Neural cell (in vitro differentiated cells): ENCODE measurements around the gene TGM5. TPM values are rescaled to one million over a fixed set of nuclear protein-coding genes. Genes with fewer than 3 reads are reported as not detected.

Source experiments
- H2AFZ ChIP-seq: fragments of 200-600, 300-800 bp; sonication (generic), shearing (Covaris generic); 2 replicates; pipeline ENCODE4 v1.6.0; 2014; ENCODE audit warnings: low read depth, mild to moderate bottlenecking, antibody characterized with exemption, low read length, moderate library complexity
- H3F3A ChIP-seq: fragments of 200-600 bp; shearing (Covaris generic); 2 replicates; pipeline ENCODE4 v1.6.1; 2016; ENCODE audit warnings: mild to moderate bottlenecking, moderate library complexity, mixed read lengths, antibody characterized with exemption, low read length; ENCODE audit not compliant: insufficient read depth, poor library complexity, severe bottlenecking
- H3K27ac ChIP-seq: fragments of 200-600, 300-800 bp; sonication (generic), shearing (Covaris generic); 2 replicates; pipeline ENCODE4 v1.5.1; 2014; ENCODE audit warnings: mild to moderate bottlenecking, low read length, moderate library complexity
- H3K27me3 ChIP-seq: fragments of 300-800, 200-600 bp; sonication (generic), shearing (Covaris generic); 2 replicates; pipeline ENCODE4 v1.6.0; 2014; ENCODE audit warnings: mild to moderate bottlenecking, low read depth, low read length, moderate library complexity; ENCODE audit not compliant: insufficient read depth
- H3K36me3 ChIP-seq: fragments of 300-800, 200-600 bp; sonication (generic), shearing (Covaris generic); 2 replicates; pipeline ENCODE4 v1.5.1; 2014; ENCODE audit warnings: mild to moderate bottlenecking, antibody characterized with exemption, low read length, moderate library complexity; ENCODE audit not compliant: insufficient read depth
- H3K4me2 ChIP-seq: fragments of 300-800, 200-600 bp; sonication (generic), shearing (Covaris generic); 2 replicates; pipeline ENCODE4 v1.6.0; 2014; ENCODE audit warnings: mild to moderate bottlenecking, low read length
- H3K4me3 ChIP-seq: fragments of 300-800, 200-600 bp; sonication (generic), shearing (Covaris generic); 2 replicates; pipeline ENCODE4 v1.5.1; 2014; ENCODE audit warnings: mild to moderate bottlenecking, low read length, moderate library complexity
- H3K79me2 ChIP-seq: fragments of 200-600 bp; shearing (Covaris generic); replicated peaks from 2 replicates; pipeline ENCODE4 v1.6.0; 2014; ENCODE audit warnings: mild to moderate bottlenecking, low read length, moderate library complexity; ENCODE audit not compliant: insufficient read depth
- H3K9ac ChIP-seq: fragments of 300-800, 200-600 bp; sonication (generic), shearing (Covaris generic); 2 replicates; pipeline ENCODE4 v1.6.1; 2016; ENCODE audit warnings: mild to moderate bottlenecking, low read length, mixed read lengths
- H3K9me2 ChIP-seq: fragments of 200-600 bp; shearing (Covaris generic); 2 replicates; pipeline ENCODE4 v1.6.1; 2016; ENCODE audit warnings: mild to moderate bottlenecking, low read length, mixed read lengths; ENCODE audit not compliant: insufficient read depth
- H3K9me3 ChIP-seq: fragments of 200-600, 300-800 bp; sonication (generic), shearing (Covaris generic); 2 replicates; pipeline ENCODE4 v1.6.1; 2016; ENCODE audit warnings: mild to moderate bottlenecking, mixed run types, low read length, moderate library complexity, mixed read lengths
- H4K20me1 ChIP-seq: fragments of 200-600 bp; shearing (Covaris generic); 2 replicates; pipeline ENCODE4 v1.6.1; 2016; ENCODE audit warnings: mild to moderate bottlenecking, mixed run types; ENCODE audit not compliant: insufficient read depth
- CTCF ChIP-seq: fragments of 450-650 bp; IDR thresholded peaks from 2 replicates; pipeline ENCODE4 v1.5.1; 2014; ENCODE audit warnings: antibody characterized with exemption, mild to moderate bottlenecking, moderate library complexity; ENCODE audit not compliant: poor library complexity, severe bottlenecking
- EP300 ChIP-seq: fragments of 450-650 bp; conservative IDR thresholded peaks from 2 replicates; pipeline ENCODE4 v1.6.1; 2014; ENCODE audit warnings: antibody characterized with exemption, mild to moderate bottlenecking, moderate library complexity; ENCODE audit not compliant: poor library complexity, severe bottlenecking
- EZH2 ChIP-seq: fragments of 200-600, 300-800 bp; shearing (Covaris generic), sonication (generic); IDR thresholded peaks from 2 replicates; pipeline ENCODE4 v1.6.1; 2014; ENCODE audit warnings: antibody characterized with exemption, low read length, borderline replicate concordance, mild to moderate bottlenecking; ENCODE audit not compliant: insufficient read depth, poor library complexity, severe bottlenecking
- MXI1 ChIP-seq: fragments of 450-650 bp; conservative IDR thresholded peaks from 2 replicates; pipeline ENCODE4 v1.6.1; 2014; ENCODE audit warnings: antibody characterized with exemption, mild to moderate bottlenecking; ENCODE audit not compliant: poor library complexity, severe bottlenecking
- POLR2AphosphoS5 ChIP-seq: IDR thresholded peaks from 2 replicates; pipeline ENCODE4 v1.6.1; 2012
- RAD21 ChIP-seq: fragments of 450-650 bp; conservative IDR thresholded peaks from 2 replicates; pipeline ENCODE4 v1.6.1; 2014; ENCODE audit warnings: antibody characterized with exemption, mild to moderate bottlenecking, moderate library complexity
- REST ChIP-seq: IDR thresholded peaks from 2 replicates; pipeline ENCODE4 v1.6.1; 2012; ENCODE audit warnings: borderline replicate concordance
- SMC3 ChIP-seq: fragments of 450-650 bp; conservative IDR thresholded peaks from 2 replicates; pipeline ENCODE4 v1.6.1; 2014; ENCODE audit warnings: antibody characterized with exemption, mild to moderate bottlenecking, moderate library complexity; ENCODE audit not compliant: poor library complexity
- TAF1 ChIP-seq: IDR thresholded peaks from 2 replicates; pipeline ENCODE4 v1.6.1; 2012; ENCODE audit warnings: low read depth
- polyA plus RNA-seq: library from polyadenylated mRNA; depleted of rRNA; stranded (reverse); fragments of >200 nt; gene quantifications from 2 replicates; pipeline ENCODE4 v1.2.3, GENCODE V29; 2014

The TGM5 gene
- polyA plus RNA-seq, 1 donor from 2014 or later: not detected

- no peak overlapping the region for H3K4me2 ChIP-seq
These were observed 26.7 kb upstream of the TGM5 start for GRCh38 chr15:43293432-43293831.

GRCh38 chr15:43292375-43293078, 25.8 kb upstream of the TGM5 start:
- Histone ChIP-seq H3K79me2 (no peaks in the 10 kb centered on the region), H3K9me2 (no peaks in the 10 kb centered on the region), H3K4me3 (no peak overlapping the region), H3K27ac (no peak overlapping the region), H3K36me3 (no peaks in the 10 kb centered on the region), H3F3A (no peaks in the 10 kb centered on the region), H4K20me1 (no peaks in the 10 kb centered on the region), H3K4me2 (no peak overlapping the region), H2AFZ (no peak overlapping the region), H3K9me3 (no peaks in the 10 kb centered on the region), H3K27me3 (no peaks in the 10 kb centered on the region), H3K9ac (no peak overlapping the region)
- no peak for TF ChIP-seq POLR2AphosphoS5
- no peak for TF ChIP-seq MXI1
- no peak for TF ChIP-seq SMC3
- TF ChIP-seq EZH2: no peak
- TF ChIP-seq CTCF: no peak
- TF ChIP-seq EP300: no peak
- TF ChIP-seq TAF1: no peak

More at GRCh38 chr15:43293432-43293831, 26.7 kb upstream of the TGM5 start:
- H3K4me3 ChIP-seq: no peak overlapping the region
- H3K27ac ChIP-seq: no peak overlapping the region
- no peak overlapping the region for H2AFZ ChIP-seq
- no peaks in the 10 kb centered on the region for H4K20me1 ChIP-seq
- H3K9ac ChIP-seq: no peak overlapping the region
- H3K79me2 ChIP-seq: no peaks in the 10 kb centered on the region
- no peaks in the 10 kb centered on the region for H3K9me2 ChIP-seq
- H3K9me3 ChIP-seq: no peaks in the 10 kb centered on the region
- no peaks in the 10 kb centered on the region for H3K36me3 ChIP-seq
- no peaks in the 10 kb centered on the region for H3F3A ChIP-seq
- H3K27me3 ChIP-seq: no peaks in the 10 kb centered on the region
- no peak for TF ChIP-seq MXI1
- no peak for TF ChIP-seq SMC3
- TF ChIP-seq EP300: no peak
- no peak for TF ChIP-seq CTCF
- no peak for TF ChIP-seq POLR2AphosphoS5
- TF ChIP-seq REST: no peak
- TF ChIP-seq TAF1: no peak
- TF ChIP-seq RAD21: no peak
- TF ChIP-seq EZH2: no peak
